Keratinocyte (primary cell): ENCODE results near the gene APOL1.

Experiments
- EZH2 ChIP-seq: IDR thresholded peaks from one replicate; pipeline ENCODE4 v1.6.1; 2012; ENCODE audit warnings: inconsistent platforms, mild to moderate bottlenecking, low read length, moderate library complexity
- TF ChIP-seq, protein P1 (sequence below), 3 experiments: IDR thresholded peaks in 1 of 3; conservative IDR thresholded peaks in 1 of 3; optimal IDR thresholded peaks in 1 of 3; 2 replicates in 2 of 3; 3 replicates in 1 of 3; pipeline versions ENCODE3 to v1.5.1; 2011; ENCODE audit warnings: low read length in 3 of 3, mild to moderate bottlenecking in 3 of 3, moderate library complexity in 2 of 3, control low read depth in 1 of 3, inconsistent platforms in 1 of 3; ENCODE audit not compliant: insufficient read depth in 2 of 3; ENCODE audit errors: extremely low read depth in 1 of 3

DNA sequence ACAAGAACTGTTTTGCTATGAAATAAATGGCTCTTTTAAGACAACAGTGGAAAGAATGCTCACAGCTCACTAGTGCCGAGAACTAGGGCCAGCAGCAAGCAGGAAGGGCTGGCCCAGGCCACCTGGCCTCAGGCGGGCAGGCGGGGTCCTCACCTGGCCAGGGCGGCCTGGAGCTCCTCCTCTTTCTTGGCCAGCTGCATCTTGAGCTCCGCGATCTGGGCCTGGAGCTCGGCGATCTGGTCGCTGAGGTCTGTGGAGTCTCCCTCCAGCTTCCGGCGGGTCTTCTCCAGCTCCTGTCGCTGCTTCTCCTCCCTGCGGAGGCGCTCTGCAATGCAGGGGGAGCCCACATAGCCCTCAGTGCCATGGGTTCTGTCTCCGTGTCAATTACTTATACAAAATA is 43.8 kb downstream of the APOL1 start:
- TF ChIP-seq, protein P1, sequence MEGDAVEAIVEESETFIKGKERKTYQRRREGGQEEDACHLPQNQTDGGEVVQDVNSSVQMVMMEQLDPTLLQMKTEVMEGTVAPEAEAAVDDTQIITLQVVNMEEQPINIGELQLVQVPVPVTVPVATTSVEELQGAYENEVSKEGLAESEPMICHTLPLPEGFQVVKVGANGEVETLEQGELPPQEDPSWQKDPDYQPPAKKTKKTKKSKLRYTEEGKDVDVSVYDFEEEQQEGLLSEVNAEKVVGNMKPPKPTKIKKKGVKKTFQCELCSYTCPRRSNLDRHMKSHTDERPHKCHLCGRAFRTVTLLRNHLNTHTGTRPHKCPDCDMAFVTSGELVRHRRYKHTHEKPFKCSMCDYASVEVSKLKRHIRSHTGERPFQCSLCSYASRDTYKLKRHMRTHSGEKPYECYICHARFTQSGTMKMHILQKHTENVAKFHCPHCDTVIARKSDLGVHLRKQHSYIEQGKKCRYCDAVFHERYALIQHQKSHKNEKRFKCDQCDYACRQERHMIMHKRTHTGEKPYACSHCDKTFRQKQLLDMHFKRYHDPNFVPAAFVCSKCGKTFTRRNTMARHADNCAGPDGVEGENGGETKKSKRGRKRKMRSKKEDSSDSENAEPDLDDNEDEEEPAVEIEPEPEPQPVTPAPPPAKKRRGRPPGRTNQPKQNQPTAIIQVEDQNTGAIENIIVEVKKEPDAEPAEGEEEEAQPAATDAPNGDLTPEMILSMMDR (optimal IDR thresholded peaks at IDR 0.05 in 1 of 3, IDR thresholded peaks at IDR 0.05 in 1 of 3, conservative IDR thresholded peaks at IDR 0.05 in 1 of 3; ENCODE audit: extremely low read depth in 1 of 3, insufficient read depth in 2 of 3, low read length in 3 of 3) = no peak
- no peak for TF ChIP-seq EZH2
